8988T (cell line): Measurements from ENCODE around the gene KRT80.

ENCODE experiments used
- DNase-seq: peaks from one replicate; pipeline ENCODE4 v3.0.0; 2011

Gene KRT80

DNA sequence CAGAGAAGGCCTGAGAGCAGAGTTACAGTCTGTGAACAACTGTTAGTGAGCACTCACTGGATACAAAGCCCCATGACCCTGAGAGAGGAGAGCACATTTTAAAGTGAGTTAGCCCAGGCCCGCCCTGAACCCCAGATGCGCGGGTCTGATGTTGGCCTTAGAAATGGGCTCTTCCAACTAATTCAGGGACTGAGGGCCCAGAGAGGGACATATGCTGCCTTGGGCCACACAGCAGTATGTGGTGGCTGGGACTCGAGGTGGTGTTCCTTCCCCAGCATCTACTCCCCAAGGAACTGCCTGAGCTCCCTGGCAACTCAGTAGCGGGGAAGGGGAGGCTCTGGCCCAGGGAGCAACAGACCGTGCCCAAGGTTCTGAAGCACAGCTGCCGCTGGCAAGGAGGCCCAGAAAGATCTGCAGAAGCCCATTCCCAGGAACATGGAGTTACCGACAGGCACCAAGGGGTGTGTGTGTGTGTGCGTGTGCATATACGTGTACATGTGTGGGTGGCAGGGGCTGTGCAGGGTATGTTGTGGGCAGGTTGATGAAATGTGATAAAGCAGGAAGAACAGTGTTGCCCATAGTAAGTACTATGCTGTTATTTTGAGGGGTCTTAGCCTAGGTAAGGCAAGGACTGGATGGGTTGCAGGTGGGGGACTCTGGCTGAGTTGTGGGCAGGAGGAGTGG is 40.5 kb downstream of the KRT80 start:
- DNase-seq: no peak

DNA sequence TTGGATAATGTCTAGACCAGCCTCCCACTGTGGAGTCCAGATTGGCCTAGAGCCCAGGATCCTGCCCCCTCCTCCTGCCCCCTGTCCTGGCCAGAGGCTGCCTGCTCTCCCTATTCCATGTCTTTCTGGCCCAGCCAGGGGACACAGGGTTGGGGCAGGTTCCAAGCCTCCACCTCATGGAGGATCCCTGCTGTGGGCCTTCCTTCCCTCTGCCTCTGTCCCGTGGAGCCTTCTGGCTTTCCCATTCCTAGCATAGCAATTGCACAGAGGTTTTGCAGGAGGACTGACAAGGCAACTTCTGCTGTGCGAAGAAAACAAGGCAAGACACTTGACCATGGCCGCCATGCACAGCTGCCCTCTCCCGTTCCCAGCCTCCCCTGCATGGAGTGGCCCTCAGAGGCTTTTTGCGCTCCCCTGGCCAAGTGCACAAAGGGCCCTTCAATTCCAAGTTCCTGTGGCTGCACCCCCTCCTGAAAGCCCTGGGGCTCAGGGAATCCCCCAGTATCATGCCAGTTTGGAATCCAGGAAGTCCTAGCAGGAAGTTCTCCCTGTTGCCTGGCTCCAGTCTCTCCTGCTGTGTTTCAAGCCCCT is 42.1 kb downstream of the KRT80 start:
- no peak for DNase-seq

DNA sequence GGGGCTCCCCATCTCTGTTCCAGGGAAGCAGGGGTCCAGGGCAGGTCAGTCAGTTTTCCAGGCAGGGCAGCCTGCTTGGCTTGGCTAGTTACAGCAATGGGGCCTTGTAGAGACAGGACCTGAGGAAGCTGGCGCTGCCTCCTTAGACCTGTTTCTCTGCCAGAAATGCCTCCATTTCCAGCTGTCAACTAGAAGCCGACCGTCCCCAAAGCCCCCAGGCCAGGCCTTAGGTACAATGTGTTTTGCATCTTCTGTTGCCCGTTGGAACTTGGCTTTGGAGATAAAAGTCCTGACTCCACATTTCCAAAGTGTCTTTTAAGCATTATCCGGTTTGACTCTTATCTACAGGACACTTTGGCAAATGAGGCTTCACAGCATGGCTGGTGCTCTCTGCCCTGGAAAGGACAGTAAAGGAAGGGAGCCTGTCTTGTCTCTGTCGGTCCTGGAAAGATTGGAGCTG is 42.6 kb downstream of the KRT80 start:
- DNase-seq: no peak

DNA sequence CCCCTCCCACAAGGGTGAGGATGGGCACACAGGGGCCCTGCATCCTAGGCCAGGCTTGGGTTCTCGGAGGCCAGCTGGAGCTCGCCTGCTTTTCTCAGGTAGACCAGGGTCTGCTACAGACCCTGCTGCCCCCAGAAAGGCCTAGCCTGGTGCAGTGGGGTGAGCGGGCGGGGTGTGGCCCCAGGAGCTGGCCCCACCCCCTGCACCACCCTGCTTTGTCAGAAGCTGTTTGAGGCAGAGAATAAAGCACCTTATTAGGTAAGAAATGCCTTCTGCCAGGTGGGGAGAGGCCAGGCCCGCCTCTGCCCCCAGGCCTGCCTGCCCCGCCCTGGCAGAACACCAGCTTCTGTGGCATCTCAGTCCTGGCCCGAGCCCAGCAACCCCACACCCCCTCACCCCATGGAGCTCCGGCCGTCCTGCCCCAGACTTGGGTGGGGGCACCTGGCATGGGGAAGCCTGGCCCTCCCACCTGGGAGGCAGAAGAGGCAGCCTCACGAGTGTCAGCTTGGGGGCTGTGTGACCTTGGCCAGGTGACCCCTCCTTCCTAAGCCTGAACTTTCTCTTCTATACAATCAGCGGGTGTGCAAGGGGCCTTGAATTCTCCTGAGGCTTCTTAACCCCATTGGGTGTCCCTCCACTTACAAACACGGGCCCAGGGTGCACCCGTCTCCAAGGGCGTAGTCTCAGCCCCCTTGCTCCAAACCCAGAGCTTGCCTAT is 43.2 kb downstream of the KRT80 start:
- DNase-seq: no peak

DNA sequence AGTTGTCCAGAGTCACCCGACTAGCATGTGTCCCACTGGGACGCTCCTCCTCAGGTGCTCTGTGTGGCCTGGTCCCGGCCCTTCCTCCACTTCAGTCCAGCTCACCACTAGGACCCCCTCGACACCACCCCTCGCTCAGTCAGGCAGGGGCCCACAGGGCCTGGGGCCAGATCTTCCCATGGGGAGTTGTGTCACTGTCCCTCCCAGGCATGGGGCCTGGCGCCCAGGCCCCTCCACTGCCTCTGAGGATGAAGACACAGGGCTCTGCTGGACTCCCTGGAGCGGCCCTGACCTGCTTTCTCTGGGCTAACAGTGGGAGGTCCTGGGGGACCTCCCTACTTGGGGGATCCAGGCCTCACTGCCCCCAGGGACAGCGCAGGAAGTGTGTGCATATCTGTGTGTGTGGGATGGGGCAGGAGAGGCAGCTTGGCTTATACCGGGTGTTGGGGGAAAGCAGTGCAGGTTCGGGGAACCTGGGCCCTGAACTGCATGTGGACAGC is 43.8 kb downstream of the KRT80 start:
- no peak for DNase-seq

DNA sequence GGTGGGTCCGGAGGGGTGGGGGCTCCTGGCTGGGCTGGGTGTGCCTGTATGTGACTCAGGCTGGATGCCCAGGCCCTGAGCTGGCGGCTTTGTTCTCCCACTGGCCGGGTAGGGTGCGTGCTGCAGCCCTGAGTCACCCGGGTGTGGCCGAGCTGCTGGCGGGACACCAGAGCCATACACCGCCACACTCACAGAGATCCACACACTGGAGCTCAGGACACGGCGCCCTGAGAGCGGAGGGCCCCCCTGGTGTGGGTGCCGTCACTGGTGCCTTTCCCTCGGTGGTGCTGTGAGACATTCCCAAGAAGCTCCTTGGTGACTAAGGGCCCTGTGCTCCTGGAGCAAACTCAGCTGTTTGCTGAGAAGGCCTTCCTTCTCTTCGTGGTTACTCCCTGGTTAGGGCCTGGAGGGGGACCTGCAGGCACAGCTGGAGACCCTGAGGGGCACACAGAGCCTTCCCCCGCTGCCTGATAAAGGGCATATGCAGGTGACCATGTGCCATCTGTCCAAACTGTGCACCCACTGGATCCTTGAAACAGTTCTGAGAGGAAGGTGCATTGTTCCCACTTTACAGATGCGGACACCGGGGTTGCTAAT is 44.3 kb downstream of the KRT80 start:
- DNase-seq: peak; percentile 93

DNA sequence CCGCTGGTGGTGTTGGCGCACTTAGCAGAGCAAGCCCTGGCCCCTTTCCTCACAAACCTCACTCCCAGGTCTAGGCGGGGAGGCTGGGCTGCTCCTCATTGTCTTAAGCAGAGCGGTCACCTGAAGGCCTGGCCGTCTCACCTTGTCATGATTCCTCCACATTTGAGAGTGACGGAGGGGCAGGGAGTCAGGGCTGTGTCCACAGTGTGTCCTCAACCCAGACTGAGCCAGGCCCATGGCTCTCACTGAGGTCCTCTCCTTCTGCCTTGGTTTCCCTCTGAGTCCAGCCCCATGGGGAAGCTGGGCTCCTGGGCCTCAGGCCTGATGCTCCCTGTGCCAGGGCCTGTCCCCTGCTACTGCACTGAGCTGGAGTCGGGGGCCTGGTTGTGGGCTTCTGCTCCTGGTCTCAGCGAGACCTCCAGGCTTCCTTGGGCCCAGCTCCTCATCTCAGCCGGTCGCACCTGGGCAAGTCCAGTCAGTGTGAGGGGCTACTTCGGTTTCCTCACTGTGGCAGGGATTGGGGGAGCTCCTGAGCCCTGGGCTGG is 44.9 kb downstream of the KRT80 start:
- no peak for DNase-seq

DNA sequence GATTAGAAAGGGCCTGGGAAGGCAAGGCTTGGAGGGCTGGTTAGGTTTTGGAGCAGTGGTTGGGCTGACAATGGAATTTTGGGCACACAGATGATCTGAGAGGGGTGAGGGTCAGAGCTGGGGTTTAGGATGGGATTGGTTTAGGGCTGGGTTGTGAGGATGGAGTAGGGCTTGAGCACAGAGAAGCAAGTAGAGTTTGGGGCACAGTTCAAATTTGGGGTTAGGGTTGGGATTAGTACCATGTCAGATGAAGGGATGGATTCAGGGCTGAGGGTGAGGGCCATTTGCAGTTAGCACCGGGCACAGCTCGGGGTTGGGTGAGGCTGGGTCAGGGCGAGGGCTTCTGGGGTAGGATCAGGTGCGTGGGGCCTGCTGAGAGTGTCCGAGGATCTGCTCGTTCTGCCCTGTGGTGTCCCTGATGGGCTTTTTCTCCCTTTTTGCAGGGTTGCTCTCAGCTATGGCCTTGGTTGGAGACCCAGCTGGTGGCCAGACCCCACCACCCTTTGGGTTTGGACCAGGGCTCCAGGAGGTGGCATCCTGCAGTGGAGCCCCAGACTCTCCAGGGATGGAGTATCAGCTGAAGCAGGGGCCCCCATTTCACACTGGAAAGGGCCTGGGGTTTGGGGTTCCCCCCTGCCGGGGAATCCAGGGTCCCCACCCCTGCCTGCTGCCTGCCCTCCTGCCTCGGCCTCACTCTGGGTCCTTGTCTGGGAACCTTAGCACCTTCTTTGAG is 45.6 kb downstream of the KRT80 start:
- no peak for DNase-seq

DNA sequence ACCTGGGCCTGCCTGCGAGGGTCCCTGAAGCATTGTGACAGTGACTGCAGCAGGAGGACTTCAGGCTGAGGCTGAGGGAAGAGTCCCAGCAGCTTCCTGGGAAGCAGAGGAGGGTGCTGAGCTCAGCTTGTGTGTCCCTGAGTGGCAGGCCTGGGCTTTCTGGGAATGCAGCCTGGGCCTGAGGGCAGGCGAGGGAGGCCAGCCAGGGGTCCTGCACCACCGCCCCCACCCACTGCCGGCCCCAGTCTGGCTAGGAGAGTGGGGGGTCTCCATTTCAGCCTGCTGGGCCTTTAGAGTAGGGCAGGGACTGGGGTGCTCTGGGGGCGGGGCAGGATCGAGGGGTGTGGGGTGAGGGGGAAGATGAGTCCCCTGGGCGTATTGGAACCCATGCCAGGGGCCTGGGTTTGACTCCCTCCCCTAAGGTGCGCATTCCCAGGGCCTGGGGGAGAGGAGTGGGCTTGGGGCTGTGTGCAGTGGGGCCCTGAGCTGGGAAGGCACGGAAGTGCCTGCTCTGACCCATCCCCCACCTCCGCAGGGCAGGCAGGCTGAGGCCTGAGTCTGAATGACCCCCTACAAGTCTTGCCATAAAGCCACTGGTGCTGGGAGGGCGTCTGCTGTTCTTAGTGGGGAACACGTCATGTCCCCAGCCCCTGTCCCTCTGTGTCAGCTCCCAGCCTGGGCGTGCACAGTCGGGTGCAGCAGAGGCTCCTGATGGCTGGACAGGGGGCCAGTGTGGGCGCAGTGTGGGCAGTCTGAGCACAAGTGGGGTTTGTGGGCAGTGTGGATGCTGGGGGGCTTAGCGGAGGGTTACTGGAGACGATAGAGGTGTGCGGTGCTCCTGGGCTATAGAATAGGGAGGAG is 46.4 kb downstream of the KRT80 start:
- DNase-seq: no peak

DNA sequence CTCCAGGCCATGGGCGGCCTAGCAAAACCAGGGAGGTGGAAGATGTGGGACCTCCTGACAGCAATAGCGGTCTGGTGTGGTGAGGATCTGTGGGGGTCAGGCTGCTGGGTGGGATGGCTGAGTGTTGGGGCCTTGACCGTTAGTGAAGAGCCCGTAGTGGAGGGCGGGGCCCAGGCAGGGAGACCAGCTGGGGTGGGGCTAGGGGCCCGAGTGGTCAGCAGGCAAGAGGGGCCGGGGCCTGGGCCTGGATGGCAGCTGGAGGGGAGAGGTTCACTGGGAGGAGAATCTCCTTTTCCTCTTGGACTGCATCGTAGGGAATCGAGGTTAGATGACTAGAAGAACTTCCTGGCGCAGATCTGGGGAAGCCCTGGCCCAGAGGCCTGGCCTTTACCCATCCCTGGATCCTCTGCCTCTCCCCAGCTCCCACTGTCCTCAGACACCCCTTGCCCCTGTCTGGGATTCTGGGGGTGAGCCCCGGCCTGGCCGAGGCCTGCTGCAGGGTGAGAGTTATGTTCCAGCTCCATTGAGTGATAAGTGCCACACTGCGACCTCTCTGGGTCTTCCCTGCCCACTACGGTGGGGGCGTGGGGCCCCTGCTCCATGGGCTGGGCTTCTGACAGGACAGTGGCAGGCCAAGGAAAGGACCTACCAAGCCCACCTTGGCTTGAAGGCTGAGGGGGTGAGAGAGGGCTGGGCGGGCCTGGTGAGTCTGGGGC is 47.1 kb downstream of the KRT80 start:
- DNase-seq: no peak

DNA sequence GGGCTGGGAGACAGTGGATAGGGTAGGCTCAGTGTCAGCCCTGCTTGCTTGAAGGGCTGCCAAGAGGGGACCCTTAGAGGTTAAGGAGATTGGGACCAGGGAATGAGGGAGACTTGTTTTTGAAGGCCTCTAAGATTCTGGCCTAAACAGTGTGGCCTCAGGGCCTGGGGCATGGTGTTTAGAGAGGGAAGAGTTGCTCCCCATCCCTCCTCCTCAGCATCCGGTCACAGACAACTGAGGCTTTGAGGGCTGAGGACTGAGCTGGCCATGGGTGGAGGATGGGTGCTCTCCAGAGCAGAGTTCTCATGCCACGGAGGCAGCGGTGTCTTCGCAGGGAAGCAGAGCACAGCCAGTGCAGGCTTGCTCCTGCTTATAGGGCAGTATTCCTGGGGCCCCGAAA is 49.4 kb downstream of the KRT80 start:
- no peak for DNase-seq

DNA sequence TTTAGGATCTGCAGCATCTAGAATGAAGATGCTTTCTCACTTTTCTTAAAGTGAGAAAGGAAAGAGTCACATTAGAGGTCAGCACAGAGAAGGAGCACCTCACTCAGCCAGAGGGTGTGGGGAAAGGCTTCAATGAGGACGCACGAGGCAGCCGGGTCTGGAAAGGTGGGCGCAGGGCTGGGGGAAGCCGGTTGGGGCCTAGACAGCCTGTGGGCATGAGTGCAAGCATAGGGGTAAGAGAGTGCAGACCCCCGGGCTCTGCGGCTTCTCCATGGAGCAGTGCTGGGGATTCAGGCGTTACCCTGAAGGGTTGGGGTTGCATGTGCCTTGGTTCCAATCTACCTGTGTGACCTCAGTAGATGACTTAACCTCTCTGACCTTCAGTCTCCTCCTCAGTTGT is 49.9 kb downstream of the KRT80 start:
- DNase-seq: no peak

DNA sequence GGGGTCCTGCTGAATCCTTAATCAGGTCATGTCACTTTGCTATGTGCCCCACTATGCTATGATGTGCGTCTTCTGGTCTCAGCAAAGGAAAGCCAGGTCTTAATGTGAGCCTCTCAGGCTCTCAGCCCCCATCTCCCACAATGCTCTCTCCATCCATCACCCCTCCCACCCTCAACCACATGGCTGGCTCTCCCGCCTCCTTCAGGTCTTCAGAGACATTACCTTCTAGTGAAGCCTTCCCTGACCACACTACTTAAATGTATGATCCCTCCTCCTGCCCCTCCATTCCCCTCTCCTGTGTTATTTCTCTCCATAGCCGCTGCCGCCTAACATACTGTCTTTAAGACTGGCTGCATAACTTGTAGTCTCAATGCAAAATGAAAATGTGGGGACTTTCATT is 50.5 kb downstream of the KRT80 start:
- no peak for DNase-seq

DNA sequence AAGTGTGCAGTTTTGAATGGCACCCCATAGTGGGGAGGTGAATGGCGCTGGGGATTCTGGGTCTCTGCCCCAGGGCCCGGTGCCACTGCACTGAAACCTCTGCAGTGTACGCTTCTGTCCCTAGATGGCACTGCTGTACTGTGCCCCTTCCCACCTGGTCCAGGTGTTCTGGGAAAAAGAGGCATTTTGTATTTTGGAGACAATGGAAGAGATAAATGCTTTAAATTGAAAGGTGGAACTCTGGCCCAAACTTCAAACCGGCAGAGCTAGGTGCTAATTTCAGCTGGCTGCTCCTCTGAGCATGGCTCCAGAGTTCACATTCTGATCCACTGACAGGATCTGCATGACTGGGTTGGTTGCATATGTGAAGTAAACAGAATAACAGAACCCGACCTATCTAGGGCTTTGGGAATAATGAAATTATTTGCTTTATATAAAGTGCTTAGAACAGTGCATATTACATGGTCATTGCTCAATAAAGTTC is 52.2 kb downstream of the KRT80 start:
- peak; percentile 90 for DNase-seq

DNA sequence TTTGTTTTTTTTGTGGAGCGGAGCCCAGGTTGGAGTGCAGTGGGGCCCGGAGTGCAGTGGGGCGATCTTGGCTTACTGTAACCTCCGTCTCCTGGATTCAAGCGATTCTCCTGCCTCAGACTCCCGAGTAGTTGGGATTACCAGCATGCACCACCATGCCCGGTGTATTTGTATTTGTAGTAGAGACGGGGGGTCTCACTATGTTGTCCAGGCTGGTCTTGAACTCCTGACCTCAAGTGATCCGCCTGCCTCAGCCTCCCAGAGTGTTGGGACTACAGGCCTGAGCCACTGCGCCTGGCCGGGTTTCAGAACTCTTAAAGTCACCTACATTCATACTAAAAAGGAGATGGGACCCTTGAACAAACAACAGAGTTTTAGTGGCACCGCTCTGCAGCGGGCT is 52.7 kb downstream of the KRT80 start:
- DNase-seq: no peak

DNA sequence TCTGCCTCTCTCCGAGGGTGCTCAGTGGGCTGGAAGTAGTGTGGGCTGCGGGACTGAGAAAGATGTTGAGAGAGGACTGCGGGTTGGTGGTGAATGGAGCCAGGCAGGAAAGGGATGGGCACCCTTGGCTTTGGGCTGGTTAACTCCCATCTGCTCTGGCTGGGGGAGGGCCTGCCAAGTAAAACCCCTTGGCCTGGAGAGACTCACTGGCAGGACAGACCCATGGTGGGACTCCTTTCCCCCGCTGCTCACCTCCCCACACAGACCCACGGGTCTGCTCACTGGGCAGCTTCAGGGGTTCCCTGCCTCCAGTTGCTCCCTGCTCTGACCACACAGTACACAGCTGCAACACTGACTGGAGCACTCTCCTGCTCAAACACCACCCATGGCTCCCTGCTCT is 54.1 kb downstream of the KRT80 start:
- peak; percentile 6 for DNase-seq

DNA sequence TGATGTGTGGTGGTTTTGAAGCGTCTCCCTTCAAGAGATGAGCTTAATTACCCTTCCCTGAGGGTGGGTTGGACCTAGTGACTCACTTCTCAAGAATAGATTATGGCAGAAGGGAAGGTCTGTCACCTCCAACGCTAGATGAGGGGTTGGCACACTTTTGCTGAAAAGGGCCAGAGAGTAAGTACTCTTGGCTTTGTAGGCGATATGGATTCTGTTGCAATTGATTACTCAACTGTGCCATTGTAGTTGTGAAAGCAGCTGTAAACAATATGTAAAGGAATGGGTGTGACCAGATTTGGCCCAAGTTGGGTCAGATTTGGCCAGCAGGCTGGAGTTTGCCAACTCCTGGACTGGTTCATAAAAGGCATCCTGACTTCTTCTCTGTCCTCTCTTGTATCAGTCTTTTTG is 59.1 kb downstream of the KRT80 start:
- no peak for DNase-seq

DNA sequence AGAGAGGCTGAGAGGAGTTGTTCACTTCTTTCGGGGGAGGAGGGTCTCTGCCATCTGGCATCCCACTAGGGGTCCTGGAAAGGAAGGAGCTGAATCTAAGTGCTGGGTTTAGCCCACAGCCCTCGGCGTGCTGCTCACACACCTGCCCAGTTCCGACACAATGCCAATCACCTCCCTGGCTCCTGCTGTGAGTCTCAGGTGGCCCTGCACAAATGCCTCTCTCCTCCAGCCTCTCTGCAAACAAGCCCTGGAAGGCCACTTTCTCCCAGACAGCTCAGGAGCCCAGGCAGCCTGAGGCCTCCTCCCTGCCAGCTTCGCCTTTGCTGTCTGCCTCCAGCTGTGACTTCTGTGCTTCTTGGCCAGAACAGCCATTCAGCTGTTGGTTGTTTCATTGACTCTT is 61.1 kb downstream of the KRT80 start:
- peak; percentile 7 for DNase-seq

DNA sequence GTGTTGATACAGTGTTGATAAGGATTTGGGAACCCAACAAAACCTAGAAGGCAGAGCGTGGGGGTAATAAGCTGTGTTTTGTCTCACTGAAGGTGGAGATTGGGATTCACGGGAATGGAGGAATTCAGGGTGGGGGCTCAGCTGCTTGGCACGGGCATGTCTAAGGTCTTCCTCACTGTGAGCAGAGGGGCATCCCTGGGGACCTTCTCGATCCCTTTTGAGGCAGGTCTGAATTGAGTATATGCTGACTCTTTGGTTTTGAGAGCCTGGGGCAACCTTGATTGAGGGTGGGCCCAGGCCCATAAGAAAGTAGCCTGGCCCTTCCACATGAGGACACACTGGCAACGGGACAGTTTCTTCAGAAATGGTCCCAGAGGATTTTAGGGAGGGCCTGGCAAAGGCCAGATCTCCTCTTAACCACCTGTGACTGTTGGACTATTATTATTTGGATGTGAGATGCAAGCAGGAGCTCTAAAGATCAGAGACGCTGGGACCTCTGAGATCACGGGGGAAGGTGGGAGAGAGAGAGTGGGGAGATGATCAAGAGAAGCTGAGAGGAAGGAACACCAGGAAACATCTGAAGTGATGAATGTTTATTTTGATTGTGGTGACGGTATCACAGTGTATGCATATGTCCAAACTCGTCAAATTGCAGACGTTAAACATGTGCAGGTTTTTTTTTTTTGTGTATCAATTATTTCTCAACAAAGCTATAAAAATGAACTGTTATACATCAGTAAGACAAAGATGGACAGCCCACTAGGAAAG is 63.9 kb downstream of the KRT80 start:
- DNase-seq: no peak
